C1 segment of cervical spinal cord (tissue), 14 donors: ENCODE measurements around the gene SAMM50.

Experiments used
- DNase-seq, 14 donors: peaks; one replicate each; lab custom pipeline; 2025; lab: John Stamatoyannopoulos, UW

Gene SAMM50

DNA sequence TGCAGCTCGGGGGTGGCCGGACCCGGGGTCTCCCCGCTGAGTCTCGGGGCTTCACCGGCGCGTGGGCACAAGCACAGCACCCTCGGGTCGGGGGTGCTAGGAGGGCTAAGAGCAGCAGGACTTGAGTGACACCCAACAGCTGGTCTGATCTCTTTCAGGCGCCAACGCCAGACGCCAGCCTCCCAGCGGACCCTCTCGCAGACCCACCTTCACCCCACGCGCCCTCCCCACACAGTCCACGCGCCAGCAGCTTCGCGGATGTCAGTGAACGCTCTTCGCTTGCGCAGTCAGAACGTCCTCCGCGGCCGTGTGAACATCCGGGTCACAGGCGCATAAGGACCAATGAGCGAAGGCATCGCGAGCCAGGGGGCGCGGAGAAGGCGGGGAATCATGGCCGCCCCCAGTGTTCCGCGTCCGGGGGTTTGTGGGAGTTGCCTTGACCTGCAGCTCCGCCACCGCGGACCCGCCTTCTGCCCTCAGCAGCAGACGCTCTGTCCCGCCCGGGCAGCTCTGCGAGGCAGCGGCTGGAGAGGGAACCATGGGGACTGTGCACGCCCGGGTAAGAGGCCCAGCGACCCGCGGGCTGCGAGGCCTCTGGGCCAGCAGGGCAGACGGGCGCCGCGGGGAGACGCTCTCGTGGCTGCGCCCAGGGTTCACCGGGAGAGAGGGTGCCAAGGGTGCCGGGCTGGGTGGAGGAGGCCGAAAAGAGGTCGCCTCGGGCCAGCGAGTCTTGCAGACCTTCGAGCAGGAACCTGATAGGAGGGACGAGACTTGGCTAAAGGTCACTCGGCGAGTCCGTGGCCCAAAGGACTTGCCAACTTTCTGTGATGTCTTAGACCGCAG lies at the start of gene SAMM50:
Gene SAMM50, plus strand, starts transcription at position 403 of the 843 bp plus-strand sequence. Its CDS starts 136 bp downstream, at position 539.
- peak; percentile 61 to 93 (median 90) for DNase-seq

DNA sequence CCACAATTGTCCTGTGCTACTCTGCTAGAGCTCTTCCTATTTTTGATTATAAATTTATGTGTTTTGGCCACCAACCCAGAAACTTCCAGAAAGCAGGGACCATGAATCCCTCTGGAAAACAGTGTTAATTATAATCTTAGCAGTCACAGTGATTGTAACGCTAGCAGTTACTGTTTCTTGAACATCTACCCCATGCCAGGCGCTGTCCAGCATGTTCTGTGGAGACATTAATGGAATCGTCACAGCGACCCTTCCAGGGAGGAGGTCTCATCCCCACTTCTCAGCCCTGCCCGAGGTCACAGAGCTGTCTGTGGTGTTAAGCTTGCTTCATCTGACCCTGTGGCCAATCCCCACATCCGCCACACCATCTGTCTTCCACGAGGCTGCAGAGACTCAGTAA lies 49.6 kb upstream of the SAMM50 start:
- no peak for DNase-seq

DNA sequence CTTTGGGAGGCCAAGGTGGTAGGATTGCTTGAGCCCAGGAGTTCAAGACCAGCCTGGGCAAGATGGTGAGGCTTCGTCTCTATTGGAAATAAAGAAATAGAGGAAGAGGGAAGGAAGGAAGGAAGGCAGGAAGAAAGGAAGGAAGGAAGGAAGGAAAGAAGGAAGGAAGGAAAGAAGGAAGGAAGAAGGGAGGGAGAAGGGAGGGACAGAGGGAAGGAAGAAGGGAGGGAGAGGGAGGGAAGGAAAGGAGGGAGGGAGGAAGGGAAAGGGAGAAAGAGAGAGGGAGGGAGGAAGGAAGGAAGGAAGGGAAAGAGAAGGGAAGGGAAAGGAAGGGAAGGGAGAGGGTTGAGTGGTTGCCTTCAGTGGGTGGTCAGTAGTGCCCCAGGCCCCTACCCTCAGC lies 45.5 kb upstream of the SAMM50 start:
- no peak for DNase-seq

DNA sequence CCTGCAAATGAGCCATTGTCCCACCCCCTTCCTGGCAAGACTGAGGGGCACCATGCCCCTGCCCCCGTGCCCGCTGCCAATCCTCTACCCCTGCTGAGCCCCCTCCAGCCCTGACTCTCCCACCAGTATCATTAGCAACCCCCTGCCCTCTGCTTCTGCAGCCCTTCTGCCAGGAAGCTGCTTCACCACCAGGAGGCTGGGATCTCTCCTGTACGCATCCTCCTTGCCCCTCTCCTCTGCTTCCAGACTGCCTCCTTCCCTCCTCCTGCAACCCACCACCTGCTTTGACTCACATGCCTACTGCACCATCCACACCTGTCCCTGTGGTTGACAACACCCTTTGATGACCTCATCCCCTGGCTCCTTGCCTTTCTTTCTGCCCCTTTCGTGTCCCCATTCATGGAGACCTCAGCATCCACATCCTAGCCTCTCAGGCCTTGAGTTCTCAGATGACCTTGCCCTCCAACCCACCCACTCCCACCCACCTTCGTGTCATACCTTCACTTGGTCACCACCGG lies 45.0 kb upstream of the SAMM50 start:
- DNase-seq, result no peak

DNA sequence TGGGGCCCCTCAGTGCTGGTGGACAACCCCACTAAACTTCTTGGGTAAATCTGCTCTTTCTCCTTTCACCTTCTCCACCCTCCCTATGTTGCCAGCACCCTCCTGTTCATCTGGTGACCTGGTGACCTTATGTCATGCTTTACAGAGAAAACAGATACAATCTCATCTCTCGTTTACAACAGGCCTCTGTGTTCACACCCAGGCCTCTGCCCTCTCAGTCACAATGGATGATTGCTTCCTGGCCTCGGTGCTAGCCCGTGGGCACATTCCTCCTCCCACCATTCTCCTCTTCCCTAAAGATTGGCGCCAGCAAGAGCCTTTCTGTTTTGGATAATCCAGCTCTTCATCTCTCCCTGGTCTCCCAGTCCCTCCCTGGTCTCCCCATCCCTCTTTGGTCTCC lies 43.9 kb upstream of the SAMM50 start:
- no peak for DNase-seq

DNA sequence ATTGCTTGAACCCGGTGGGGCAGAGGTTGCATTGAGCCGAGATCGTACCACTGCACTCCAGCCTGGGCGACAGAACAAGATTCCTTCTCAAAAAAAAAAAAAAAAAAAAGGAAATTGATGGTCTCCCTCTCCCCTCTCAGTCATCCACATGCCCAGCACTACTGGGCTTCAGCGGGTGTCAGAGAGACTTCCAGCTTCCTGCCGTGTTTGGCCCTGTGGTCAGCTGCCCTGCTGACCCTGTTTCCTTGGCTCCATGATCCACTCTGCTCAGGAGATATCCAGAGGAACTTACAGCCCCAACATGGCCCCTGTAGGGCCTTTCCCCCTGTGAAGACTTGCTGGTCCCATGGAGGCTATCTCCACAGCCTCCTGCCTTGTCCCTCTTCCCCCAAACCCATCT lies 37.7 kb upstream of the SAMM50 start:
- no peak for DNase-seq

DNA sequence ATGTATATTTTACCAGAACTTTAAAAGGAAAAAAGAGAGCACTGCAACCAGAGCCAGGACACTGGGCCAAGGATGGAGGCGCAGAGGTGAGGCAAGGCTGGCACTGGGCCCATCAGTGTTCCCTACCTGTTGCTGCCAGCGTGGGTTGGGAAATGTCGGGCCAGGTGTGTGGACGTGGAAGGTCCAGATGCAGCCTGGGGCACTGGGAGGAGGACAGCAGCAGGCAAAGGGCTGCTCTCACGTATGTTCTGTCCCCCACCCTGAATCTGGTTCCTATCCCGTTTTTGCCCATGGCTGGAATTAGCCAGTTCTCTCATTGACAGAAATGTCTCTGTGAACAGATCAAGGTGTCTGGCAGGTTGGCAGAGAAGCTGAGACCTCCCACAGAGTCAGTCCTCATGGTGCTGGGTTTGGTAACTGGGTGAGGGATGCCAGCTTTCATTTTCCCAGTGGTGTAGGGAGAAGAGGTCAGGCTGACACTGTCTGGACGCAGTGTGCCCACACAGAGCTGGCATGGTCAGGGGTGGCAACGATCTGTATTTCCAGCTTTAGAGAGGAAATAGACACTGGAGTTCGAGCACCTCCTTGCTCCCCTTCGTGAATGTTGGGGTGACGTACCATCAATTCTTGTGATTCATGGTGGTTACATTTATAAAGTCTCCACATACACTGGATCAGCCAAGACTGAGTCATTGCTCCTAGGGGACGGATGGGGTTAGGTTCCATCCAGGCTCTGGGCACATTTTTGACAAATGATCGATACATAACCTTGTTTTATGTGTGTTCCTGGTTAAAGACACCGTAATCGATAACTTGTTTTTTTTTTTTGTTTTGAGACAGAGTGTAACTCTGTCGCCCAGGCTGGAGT lies 35.9 kb upstream of the SAMM50 start:
- no peak for DNase-seq

DNA sequence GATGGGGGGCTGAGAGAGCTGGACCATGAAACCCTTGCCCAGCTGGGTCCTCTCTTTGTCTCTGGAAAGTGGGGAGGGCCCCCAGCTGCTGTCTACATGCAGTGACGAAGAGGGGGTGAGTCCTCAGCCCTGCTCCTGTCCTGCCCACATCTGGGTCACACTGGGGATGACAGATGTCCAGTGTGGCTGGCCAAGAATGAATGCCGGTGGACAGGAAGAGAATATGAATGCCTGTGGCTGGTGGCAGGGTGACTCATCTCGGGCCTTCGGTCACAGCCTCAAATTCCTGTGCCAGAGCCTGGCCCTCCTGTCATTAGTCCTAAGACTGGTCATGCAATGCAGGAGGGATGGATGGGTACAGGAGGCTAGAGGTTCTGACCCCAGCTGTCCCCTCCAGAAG lies 33.9 kb upstream of the SAMM50 start:
- peak in 4 of 14 donors; percentile 6 to 68 (median 34) for DNase-seq

DNA sequence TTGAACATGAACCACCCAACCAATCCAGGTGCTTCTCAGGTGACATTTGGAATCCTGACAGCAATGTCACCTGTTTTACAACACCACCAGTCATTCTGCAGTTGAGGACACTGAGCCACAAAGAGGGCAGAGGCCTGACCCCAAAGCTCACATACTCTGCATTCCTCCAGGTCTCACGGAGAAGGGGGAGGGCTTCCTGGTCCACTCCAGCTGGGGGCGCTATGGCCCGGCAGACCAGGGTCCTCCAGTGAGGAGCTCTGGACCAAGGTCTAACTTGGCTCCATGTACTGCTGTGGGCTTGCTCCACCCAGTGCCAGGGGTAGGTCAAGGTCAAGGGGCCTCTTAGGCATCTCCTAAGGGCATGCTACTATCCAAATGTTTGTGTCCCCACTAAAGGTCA lies 33.1 kb upstream of the SAMM50 start:
- DNase-seq, result no peak

DNA sequence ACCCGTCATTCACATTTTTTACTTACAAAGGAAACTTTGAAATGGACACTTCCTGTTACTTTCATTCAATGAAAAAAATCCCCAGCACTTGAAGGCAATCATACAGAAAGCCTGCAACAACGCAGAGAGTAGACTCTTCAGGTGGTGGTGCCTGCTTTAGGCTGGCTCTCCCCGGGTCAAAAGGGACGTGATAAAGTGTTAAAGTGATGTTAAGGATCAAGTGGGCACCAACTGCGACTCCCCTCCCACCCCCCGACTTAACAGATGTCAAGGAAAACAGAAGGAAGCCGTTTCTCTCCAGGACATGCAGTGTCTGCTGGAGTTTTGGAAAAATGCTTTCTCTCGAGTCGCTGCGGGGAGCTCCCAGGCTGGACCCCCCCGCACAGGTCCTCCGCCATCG lies 32.1 kb upstream of the SAMM50 start:
- DNase-seq, result no peak

DNA sequence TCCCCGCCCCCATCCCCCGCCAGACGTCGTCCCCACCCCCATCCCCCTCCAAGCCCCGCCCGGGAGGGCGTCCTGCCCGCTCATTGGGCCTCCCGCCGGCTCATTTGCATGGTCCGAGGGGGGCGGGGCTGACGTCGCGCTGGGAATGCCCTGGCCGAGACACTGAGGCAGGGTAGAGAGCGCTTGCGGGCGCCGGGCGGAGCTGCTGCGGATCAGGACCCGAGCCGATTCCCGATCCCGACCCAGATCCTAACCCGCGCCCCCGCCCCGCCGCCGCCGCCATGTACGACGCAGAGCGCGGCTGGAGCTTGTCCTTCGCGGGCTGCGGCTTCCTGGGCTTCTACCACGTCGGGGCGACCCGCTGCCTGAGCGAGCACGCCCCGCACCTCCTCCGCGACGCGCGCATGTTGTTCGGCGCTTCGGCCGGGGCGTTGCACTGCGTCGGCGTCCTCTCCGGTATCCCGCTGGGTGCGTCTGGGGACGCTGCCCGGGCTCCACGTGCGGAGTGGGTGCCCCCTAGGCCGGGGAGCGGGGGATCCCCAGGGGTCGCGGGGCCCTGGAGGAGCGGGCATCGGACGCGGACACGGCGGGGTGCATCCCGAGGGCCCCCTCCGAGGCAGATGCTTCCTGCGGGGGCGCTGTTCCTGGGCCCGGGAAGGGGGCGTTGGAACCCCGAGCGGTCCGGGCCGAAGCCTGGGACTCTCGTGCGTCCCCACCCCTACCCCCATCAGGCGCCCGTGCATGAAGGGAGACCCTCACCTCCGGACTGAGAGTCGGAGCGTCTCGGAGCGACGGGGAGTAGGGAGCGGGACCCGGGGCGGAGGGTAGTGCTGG lies 31.4 kb upstream of the SAMM50 start, which contains the start of gene PNPLA3:
Gene PNPLA3, plus strand, starts transcription at position 175 of the 834 bp plus-strand sequence. Its CDS starts 107 bp downstream, at position 282.
- DNase-seq, result peak in 13 of 14 donors; percentile 16 to 85 (median 73)

DNA sequence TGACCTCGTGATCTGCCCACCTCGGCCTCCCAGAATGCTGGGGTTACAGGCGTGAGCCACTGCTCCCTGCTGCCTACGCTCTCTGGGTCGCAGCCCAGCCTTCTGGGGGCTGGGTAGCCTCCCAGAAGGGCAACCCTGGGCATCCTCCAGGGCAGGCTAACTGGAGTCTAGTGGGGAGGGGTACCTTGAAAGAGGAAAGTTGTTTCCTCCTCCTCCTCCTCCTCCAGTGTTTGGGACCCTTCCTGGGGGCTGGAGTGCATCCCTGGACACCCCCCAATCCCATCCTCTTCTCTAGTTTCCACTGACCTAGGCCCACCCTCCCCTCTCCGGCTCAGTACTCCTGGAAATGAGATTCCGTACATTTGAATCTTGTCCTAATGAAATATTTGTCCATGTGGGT lies 30.4 kb upstream of the SAMM50 start:
- DNase-seq, result no peak

DNA sequence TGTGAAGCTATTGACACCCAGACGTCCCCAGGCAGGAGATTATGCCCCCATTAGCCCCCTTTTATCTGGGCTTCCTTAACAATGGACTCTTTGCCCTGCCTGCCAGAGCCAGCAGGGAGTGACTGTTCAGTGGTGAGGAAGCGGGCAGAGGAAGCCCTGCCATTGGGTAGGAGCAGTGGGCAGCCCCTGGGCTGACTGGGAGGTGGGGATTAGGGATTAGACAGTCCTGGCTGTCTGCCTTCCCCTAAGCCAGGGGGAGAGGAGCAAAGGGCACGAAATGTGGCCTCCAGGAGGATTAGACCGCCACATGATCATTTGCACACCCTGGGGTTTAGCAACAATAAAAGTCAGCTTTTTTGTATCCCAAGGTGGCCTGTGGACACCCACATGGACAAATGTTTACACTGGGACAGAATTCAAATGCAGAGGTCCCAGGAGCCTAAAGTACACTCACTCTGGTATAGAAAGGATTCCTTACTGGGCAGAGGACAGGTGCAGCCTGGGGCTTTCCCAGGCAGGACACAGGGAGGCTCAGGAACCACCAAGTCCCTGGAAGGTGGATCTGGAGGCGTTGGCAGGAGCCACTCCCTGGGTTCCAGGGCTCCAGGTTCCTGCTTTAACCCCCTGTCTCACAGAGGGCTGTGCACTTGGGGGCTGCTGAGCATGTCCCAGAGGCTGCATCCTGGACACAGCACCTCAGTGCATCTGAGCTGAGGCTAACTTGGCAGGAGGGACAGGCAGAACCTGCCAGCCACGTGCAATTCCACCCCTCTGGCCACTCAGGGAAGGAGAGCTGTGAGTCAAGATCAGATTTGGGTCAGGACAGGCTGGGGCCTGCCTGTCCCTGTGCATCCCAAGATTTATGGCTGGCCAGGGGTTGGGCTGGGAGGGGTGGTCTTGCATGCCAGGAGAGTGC lies 29.6 kb upstream of the SAMM50 start:
- DNase-seq, result no peak

DNA sequence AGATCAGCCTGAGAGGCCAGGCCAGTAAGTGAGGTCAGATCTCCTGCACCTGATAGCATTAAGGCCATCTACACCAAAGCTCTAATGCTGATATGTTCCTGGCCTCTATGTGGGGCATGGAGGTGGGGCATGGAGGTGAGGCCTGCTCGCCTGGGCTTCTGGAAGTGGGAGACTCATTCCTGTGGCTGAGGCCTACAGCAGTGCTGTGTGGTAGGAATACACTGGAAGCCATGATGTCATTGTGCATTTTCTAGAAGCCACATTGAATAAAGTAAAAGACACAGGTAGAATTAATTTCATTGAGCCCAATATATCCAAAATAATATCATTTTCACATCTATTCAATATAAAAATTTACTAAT lies 28.9 kb upstream of the SAMM50 start:
- DNase-seq, result no peak

DNA sequence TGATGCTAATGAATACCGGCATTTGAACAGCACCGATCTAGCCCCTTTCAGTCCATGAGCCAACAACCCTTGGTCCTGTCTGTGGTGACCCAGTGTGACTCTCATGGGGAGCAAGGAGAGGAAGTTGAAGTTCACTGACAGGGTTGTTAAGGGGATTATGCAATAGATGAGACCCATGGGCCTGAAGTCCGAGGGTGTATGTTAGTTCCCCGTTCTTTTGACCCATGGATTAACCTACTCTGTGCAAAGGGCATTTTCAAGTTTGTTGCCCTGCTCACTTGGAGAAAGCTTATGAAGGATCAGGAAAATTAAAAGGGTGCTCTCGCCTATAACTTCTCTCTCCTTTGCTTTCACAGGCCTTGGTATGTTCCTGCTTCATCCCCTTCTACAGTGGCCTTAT lies 26.8 kb upstream of the SAMM50 start:
- DNase-seq, result no peak

DNA sequence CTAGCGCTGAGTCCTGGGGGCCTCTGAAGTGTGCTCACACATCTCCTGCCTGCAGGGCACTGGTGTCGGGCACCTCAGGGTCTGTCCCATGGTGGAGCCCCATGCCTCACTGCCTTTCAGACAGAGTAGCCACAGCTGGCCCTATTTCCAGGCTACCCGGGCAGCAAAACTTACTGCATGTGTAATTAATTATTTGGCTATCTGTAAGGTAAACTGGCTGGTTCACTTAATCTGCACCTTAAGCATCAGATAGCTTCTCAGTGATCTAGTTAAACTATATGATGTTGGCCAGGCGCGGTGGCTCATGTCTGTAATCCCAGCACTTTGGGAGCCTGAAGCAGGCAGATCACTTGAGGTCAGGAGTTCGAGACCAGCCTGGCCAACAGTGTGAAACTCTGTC lies 26.3 kb upstream of the SAMM50 start:
- DNase-seq, result no peak

DNA sequence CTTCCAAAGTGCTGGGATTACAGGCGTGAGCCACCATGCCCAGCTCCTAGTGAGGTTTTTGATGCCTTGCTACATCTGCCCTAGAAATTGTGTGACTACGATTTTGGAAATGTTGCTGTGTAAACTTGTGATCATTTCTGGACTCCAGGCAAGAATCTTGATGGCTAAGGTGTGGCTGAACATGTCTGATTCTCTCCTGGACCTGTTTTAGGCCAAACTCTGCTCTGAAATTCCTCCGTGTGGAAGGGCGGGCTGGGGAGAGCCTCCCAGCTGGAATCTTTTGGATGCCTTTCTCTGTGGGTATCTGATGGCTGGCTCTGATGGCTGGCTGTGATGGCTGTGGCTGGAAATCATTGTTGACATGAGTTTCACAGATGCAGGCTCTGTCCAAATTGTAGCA lies 23.5 kb upstream of the SAMM50 start:
- DNase-seq, result no peak

DNA sequence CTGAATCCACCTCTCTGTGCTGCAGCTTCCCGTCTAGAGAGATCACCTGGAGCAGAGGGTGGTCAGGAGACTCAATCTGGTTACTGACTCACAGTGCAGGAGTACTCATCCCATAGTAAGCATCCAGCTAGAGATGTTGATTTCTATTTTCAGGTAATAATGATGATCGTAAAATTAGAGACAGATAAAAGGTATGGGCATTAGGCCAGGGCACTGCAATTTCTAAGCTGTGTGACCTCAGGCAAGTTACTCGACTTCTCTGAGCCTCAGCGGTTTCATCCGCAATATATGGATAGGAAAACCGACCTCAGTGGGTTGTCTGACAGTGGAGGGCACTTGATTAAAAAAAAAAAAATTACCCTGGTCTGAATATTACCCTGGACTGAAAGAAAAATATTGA lies 13.8 kb upstream of the SAMM50 start:
- no peak for DNase-seq

DNA sequence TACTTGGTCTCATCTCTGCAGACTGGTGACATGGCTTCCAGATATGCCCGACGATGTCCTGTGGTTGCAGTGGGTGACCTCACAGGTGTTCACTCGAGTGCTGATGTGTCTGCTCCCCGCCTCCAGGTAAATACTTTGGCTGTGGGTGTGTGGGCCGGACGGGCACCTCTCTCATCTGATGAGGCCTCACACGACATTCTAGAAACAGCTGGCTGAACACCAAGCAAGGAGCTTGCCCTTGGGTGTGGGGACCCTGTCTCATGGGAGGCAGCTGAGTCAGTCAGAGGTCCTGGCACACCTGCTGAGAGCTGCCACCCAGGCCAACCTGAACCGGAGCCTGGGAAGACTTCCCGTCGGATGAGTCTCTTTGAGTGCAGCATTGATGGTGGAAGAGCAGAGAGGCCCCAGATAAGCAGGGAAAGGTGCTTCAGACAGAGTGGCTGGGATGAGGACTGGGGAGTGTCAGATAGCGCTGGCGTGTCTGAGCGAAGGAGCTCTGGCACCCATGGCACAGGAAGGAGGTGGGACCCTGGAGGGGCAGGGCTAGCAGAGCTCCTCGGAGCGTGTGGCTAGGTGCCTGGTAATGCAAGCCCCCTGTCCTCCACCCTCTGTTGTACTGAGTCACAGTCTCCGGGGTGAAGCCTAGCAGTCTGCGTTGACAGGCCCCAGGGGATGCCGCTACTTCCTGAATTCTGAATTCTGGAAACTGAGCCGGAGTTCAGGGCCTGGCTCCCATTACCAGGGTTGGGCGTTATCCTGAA lies 10.4 kb upstream of the SAMM50 start:
- no peak for DNase-seq
